Trophoblast cell (in vitro differentiated cells and primary cell): ENCODE data around the gene SAMSN1.
A peak's percentile ranks its signal among the peaks of the same experiment; 100 is the strongest.

Experiments
- DNase-seq, 2 donors: peaks; one replicate each; pipeline ENCODE4 v3.0.0-alpha.2; 2016
- H2AFZ ChIP-seq: 2 replicates; pipeline ENCODE4 v1.6.1; 2013; ENCODE audit warnings: low read length, moderate library complexity, mild to moderate bottlenecking; ENCODE audit not compliant: insufficient read depth, poor library complexity
- H2AK5ac ChIP-seq: 2 replicates; pipeline ENCODE4 v1.6.1; 2013; ENCODE audit warnings: mild to moderate bottlenecking, low read length
- H2BK120ac ChIP-seq: 2 replicates; pipeline ENCODE4 v1.6.1; 2013; ENCODE audit warnings: low read length, mild to moderate bottlenecking, moderate library complexity; ENCODE audit not compliant: insufficient read depth, poor library complexity
- H2BK12ac ChIP-seq: 2 replicates; pipeline ENCODE4 v1.6.1; 2013; ENCODE audit warnings: mild to moderate bottlenecking, low read length, moderate library complexity
- H2BK5ac ChIP-seq: 2 replicates; pipeline ENCODE4 v1.6.1; 2013; ENCODE audit warnings: low read length, low read depth, moderate library complexity, mild to moderate bottlenecking; ENCODE audit not compliant: poor library complexity
- H3K14ac ChIP-seq: 2 replicates; pipeline ENCODE4 v1.6.1; 2013; ENCODE audit warnings: mild to moderate bottlenecking, low read length
- H3K18ac ChIP-seq: 2 replicates; pipeline ENCODE4 v1.6.1; 2013; ENCODE audit warnings: mild to moderate bottlenecking, low read length
- H3K23ac ChIP-seq: 2 replicates; pipeline ENCODE4 v1.6.1; 2013; ENCODE audit warnings: low read length
- H3K27ac ChIP-seq: 2 replicates; pipeline ENCODE4 v1.5.1; 2013; ENCODE audit warnings: low read depth, mild to moderate bottlenecking, inconsistent platforms, low read length, moderate library complexity
- H3K27me3 ChIP-seq: 2 replicates; pipeline ENCODE4 v1.6.1; 2013; ENCODE audit warnings: inconsistent platforms, mild to moderate bottlenecking, low read length, moderate library complexity; ENCODE audit not compliant: insufficient read depth
- H3K36me3 ChIP-seq, 2 experiments: 1 replicate in 1 of 2; 2 replicates in 1 of 2; pipeline ENCODE4 v1.6.1; 2013; ENCODE audit warnings: low read length in 2 of 2, mild to moderate bottlenecking in 2 of 2, moderate library complexity in 1 of 2; ENCODE audit not compliant: insufficient read depth in 2 of 2, control insufficient read depth in 1 of 2
- H3K4ac ChIP-seq: 2 replicates; pipeline ENCODE4 v1.6.1; 2013; ENCODE audit warnings: low read depth, mild to moderate bottlenecking, low read length, moderate library complexity
- H3K4me1 ChIP-seq, 2 experiments: 1 replicate in 1 of 2; 2 replicates in 1 of 2; pipeline ENCODE4 v1.6.1; 2013; ENCODE audit warnings: low read length in 2 of 2, mild to moderate bottlenecking in 2 of 2, moderate library complexity in 1 of 2; ENCODE audit not compliant: insufficient read depth in 2 of 2, control insufficient read depth in 1 of 2
- H3K4me2 ChIP-seq: 2 replicates; pipeline ENCODE4 v1.6.1; 2013; ENCODE audit warnings: inconsistent platforms, mild to moderate bottlenecking, low read length, moderate library complexity
- H3K4me3 ChIP-seq: 2 replicates; pipeline ENCODE4 v1.5.1; 2013; ENCODE audit warnings: mild to moderate bottlenecking, low read depth, low read length, inconsistent platforms
- H3K79me1 ChIP-seq: one replicate; pipeline ENCODE4 v1.6.1; 2013; ENCODE audit warnings: low read length
- H3K79me2 ChIP-seq: 2 replicates; pipeline ENCODE4 v1.6.1; 2013; ENCODE audit warnings: low read length, mild to moderate bottlenecking; ENCODE audit not compliant: control insufficient read depth, insufficient read depth, poor library complexity
- H3K9ac ChIP-seq: 2 replicates; pipeline ENCODE4 v1.6.1; 2013; ENCODE audit warnings: mild to moderate bottlenecking, low read length
- H3K9me3 ChIP-seq: 2 replicates; pipeline ENCODE4 v1.6.1; 2013; ENCODE audit warnings: low read depth, mild to moderate bottlenecking, control low read depth, inconsistent platforms, low read length; ENCODE audit not compliant: insufficient read depth
- H4K12ac ChIP-seq: 2 replicates; pipeline ENCODE4 v1.6.1; 2013; ENCODE audit warnings: low read depth, mild to moderate bottlenecking, low read length, moderate library complexity
- H4K8ac ChIP-seq: 2 replicates; pipeline ENCODE4 v1.6.1; 2013; ENCODE audit warnings: low read depth, mild to moderate bottlenecking, low read length, moderate library complexity
- H4K91ac ChIP-seq: one replicate; pipeline ENCODE4 v1.6.1; 2013; ENCODE audit warnings: low read depth, mild to moderate bottlenecking, low read length, moderate library complexity
- WGBS: extraction: QIAGEN DNeasy Blood & Tissue Kit; methylation state at CpG from one replicate; pipeline ENCODE4 v1.1.7; 2013; ENCODE audit warnings: missing lambda C conversion rate; ENCODE audit not compliant: insufficient read length, insufficient coverage; ENCODE audit errors: extremely low coverage; 5-methylcytosine and 5-hydroxymethylcytosine counted together

Gene SAMSN1

DNA sequence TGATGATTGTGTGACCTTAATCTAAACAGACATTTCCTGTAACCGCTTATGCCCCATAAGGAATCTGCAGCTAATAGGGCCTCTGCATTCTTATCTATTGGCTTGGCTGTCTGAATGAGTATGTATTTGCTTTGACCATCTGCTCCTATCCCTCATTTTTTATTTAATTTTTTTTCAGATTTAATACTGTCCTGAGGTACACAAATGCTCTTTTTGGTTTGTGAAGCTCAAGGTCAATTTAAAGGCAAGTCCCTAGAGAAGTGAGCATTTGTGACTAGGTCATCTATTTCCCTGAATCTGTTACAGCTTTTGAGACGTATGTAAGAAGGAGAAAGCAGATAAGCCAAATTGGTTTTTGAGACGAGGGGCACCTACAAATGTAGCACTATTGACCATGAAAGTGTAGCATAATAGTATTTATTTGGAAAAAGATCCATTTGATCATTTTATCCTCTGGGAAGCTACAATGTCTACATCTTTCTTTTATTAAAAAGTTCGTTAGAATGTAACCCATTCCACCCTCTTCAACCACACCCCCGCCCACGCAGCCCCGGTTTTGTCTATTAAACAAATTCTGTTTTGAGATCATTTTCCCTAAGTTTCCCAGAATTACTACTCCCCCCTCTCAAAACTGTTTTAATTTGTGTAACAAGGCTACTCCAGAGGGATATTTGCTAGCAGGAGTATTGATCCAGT is 93.9 kb downstream of the SAMSN1 start:
- no peak overlapping the region for H3K23ac ChIP-seq
- H3K79me2 ChIP-seq: no peaks in the 10 kb centered on the region
- H3K18ac ChIP-seq: no peak overlapping the region
- no peak overlapping the region for H3K14ac ChIP-seq
- no peak overlapping the region for H3K4me2 ChIP-seq
- H4K8ac ChIP-seq: no peak overlapping the region
- H3K4me1 ChIP-seq: no peaks in the 10 kb centered on the region
- H3K27me3 ChIP-seq: no peaks in the 10 kb centered on the region
- H3K9me3 ChIP-seq: no peaks in the 10 kb centered on the region
- no peak overlapping the region for H2BK120ac ChIP-seq
- no peak overlapping the region for H3K4me3 ChIP-seq
- H4K91ac ChIP-seq: no peak overlapping the region
- DNase-seq: no peak
- no CpG with 5 or more reads among the region's 7 CpGs for WGBS
- H3K36me3 ChIP-seq: no peaks in the 10 kb centered on the region
- no peak overlapping the region for H2BK5ac ChIP-seq
- H2AK5ac ChIP-seq: no peak overlapping the region
- H2BK12ac ChIP-seq: no peak overlapping the region
- no peak overlapping the region for H4K12ac ChIP-seq
- H2AFZ ChIP-seq: no peak overlapping the region
- no peaks in the 10 kb centered on the region for H3K79me1 ChIP-seq
- H3K27ac ChIP-seq: no peak overlapping the region
- no peak overlapping the region for H3K4ac ChIP-seq
- no peak overlapping the region for H3K9ac ChIP-seq

- DNase-seq: no peak
- Histone ChIP-seq H2AFZ (no peak overlapping the region), H4K12ac (no peak overlapping the region)
Observed at GRCh38 chr21:14451546-14451945, 94.6 kb downstream of the SAMSN1 start.

DNA sequence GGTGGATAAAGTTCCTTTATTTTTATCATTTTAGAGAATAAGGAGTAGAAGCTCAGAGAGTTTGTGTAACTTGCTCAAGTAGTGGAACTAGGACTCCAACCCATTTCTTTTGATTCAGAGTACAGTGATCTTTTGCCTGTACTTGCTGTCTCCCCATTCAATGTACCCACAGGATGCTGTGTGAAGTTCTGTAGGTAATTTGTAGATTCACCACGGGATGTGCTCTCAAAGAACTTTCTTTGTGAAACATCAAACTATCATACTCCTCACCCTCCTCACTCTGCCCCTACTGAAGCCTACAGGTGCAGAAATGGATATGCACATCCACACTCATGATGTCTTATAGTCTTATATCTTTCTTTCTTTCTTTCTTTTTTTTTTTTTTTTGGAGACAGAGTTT is 97.3 kb downstream of the SAMSN1 start:
- Histone ChIP-seq H2BK12ac (no peak overlapping the region), H3K4ac (no peak overlapping the region), H3K4me3 (no peak overlapping the region), H3K27me3 (no peaks in the 10 kb centered on the region), H3K14ac (no peak overlapping the region), H3K9ac (no peak overlapping the region), H2BK5ac (no peak overlapping the region), H3K4me2 (no peak overlapping the region), H2AFZ (no peak overlapping the region), H3K79me2 (no peaks in the 10 kb centered on the region), H2AK5ac (no peak overlapping the region), H4K12ac (no peak overlapping the region), H2BK120ac (no peak overlapping the region), H3K36me3 (no peaks in the 10 kb centered on the region), H4K91ac (no peak overlapping the region), H3K27ac (no peak overlapping the region), H3K9me3 (no peaks in the 10 kb centered on the region), H3K79me1 (no peaks in the 10 kb centered on the region), H3K4me1 (no peaks in the 10 kb centered on the region), H3K18ac (no peak overlapping the region), H3K23ac (no peak overlapping the region), H4K8ac (no peak overlapping the region)
- no peak for DNase-seq
- no CpG with 5 or more reads among the region's 1 CpG for WGBS

More at GRCh38 chr21:14451546-14451945, 94.6 kb downstream of the SAMSN1 start:
- Histone ChIP-seq H3K4me3 (no peak overlapping the region), H3K14ac (no peak overlapping the region), H2BK120ac (no peak overlapping the region), H3K36me3 (no peaks in the 10 kb centered on the region), H2BK12ac (no peak overlapping the region), H4K8ac (no peak overlapping the region), H3K27me3 (no peaks in the 10 kb centered on the region), H3K9ac (no peak overlapping the region), H2BK5ac (no peak overlapping the region), H3K79me1 (no peaks in the 10 kb centered on the region), H3K4me2 (no peak overlapping the region), H3K23ac (no peak overlapping the region), H2AK5ac (no peak overlapping the region), H3K27ac (no peak overlapping the region), H3K79me2 (no peaks in the 10 kb centered on the region), H3K4ac (no peak overlapping the region), H3K4me1 (no peaks in the 10 kb centered on the region), H3K9me3 (no peaks in the 10 kb centered on the region), H4K91ac (no peak overlapping the region), H3K18ac (no peak overlapping the region)
- no CpG with 5 or more reads among the region's 2 CpGs for WGBS

GRCh38 chr21:14438211-14438610 is 107.9 kb downstream of the SAMSN1 start:
- no CpG with 5 or more reads among the region's 4 CpGs for WGBS
- Histone ChIP-seq H3K79me2 (no peaks in the 10 kb centered on the region), H2AFZ (no peak overlapping the region)

More at GRCh38 chr21:14438211-14438610, 107.9 kb downstream of the SAMSN1 start:
- Histone ChIP-seq H3K4ac (no peak overlapping the region), H3K9ac (no peak overlapping the region), H4K12ac (no peak overlapping the region), H2BK120ac (no peak overlapping the region), H3K4me1 (no peaks in the 10 kb centered on the region), H3K9me3 (no peaks in the 10 kb centered on the region), H3K79me1 (no peaks in the 10 kb centered on the region), H3K4me3 (no peak overlapping the region), H3K4me2 (no peak overlapping the region), H2AK5ac (no peak overlapping the region), H3K27ac (no peak overlapping the region), H4K8ac (no peak overlapping the region), H3K23ac (no peak overlapping the region), H4K91ac (no peak overlapping the region), H3K14ac (no peak overlapping the region), H3K18ac (no peak overlapping the region), H3K36me3 (no peaks in the 10 kb centered on the region), H2BK5ac (no peak overlapping the region), H2BK12ac (no peak overlapping the region), H3K27me3 (no peaks in the 10 kb centered on the region)
- DNase-seq: peak in 1 of 2 donors; percentile 49
